MG63 (cell line): ENCODE data around the gene BFAR. TPM values are rescaled to one million over a fixed set of nuclear protein-coding genes. Genes with fewer than 3 reads are reported as not detected.
"Not testable (repeated sequence)": the region's sequence is repeated elsewhere in the genome, so short reads cannot be mapped to it uniquely, and the experiment has no call there.

ENCODE experiments used
- DNase-seq: peaks from one replicate; pipeline ENCODE4 v3.0.0-alpha.2; 2020
- H3K27me3 ChIP-seq: fragments of 250-450 bp; sonication (Bioruptor Pico); 2 replicates; pipeline ENCODE4 v1.5.1; 2020; ENCODE audit warnings: mild to moderate bottlenecking, moderate library complexity
- H3K36me3 ChIP-seq: fragments of 250-450 bp; sonication (Bioruptor Pico); 2 replicates; pipeline ENCODE4 v1.5.1; 2020; ENCODE audit warnings: mild to moderate bottlenecking, moderate library complexity
- H3K4me3 ChIP-seq: fragments of 250-450 bp; sonication (Bioruptor Pico); 2 replicates; pipeline ENCODE4 v1.5.1; 2020; ENCODE audit warnings: mild to moderate bottlenecking, moderate library complexity
- H3K9me3 ChIP-seq: fragments of 250-450 bp; sonication (Bioruptor Pico); 2 replicates; pipeline ENCODE4 v1.5.1; 2020; ENCODE audit warnings: mild to moderate bottlenecking, moderate library complexity
- total RNA-seq: library from RNA; depleted of rRNA; stranded (reverse); fragments of >200 nt; shearing (Covaris generic); gene quantifications from 2 replicates; pipeline ENCODE4 v1.2.3, GENCODE V29; 2014; ENCODE audit warnings: low replicate concordance

BFAR gene
- total RNA-seq, 1 experiment from 2014 or later = 121 TPM

DNA sequence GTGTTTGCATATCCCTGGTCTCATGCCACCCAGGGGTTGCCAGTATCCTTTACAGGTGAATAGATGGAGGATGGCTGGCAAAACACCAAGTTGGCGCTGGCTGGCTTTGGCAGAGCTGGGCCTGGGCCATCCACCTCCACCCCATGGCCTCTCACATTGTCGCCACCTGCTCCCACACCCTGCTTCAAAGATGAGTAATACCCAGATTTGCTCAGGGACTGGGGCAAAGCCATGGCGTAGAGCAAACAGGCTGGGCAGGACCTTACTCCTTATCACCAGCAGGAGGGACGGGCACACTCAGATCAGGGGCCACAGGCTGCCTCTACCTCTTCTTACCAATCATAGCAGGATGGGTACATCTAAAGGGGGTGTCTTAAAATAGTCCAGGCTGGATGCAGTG is 37.0 kb downstream of the BFAR start:
- no peak for DNase-seq
- H3K9me3 ChIP-seq = no peaks in the 10 kb centered on the region
- no peaks in the 10 kb centered on the region for H3K27me3 ChIP-seq
- H3K4me3 ChIP-seq = no peak overlapping the region
- H3K36me3 ChIP-seq = peaks cover 36% of the 10 kb centered on the region

DNA sequence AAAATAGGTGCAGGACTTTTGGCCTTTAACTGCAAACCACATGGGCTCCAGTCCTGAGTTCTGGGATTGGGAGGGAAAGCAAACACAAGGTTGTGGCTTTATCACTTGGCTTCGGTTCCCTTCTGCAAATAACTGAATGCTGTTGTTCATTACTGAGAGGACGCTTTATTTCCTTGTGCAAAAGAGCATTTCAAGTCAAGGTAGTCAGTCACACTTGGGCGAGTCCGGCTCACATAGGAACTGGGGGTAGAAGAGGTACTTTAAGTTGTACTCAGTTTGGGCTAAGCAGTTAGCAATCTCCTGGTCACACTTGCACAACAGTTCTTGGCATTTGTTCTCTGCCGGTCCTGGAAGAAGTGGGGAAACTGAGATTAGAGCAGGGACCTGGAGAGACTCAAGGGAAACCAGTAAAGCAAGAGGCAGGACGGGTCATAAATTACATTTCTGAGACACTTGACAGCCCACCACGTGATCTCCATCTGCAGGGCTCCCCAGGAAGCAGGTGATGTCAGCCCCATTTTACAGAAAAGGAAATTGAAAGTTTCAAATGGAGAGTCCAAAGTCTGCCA is 39.7 kb downstream of the BFAR start:
- no peaks in the 10 kb centered on the region for H3K9me3 ChIP-seq
- no peak for DNase-seq
- peaks cover 10% of the 10 kb centered on the region; the same call in 1 of the 2 replicates for H3K36me3 ChIP-seq
- H3K27me3 ChIP-seq = no peaks in the 10 kb centered on the region
- H3K4me3 ChIP-seq = no peak overlapping the region

DNA sequence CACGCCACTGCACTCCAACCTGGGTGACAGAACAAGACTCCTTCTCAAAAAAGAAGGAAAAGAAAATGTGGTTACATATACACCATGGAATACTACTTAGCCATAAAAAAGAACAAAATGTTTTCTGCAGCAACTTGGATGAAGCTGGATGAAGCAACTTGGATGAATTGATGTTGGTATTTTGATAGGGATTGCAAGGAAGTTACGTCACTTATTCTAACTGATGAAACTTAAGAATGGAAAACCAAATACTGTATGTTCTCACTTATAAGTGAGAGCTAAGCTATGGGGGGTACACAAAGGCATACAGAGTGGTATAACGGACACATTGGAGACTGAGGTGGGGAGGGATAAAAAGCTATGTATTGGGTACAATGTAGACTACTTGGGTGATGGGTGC is 43.9 kb downstream of the BFAR start:
- no peaks in the 10 kb centered on the region for H3K9me3 ChIP-seq
- H3K36me3 ChIP-seq = no peaks in the 10 kb centered on the region
- no peak overlapping the region for H3K4me3 ChIP-seq
- no peak for DNase-seq
- peaks cover 2% of the 10 kb centered on the region; the same call in 1 of the 2 replicates for H3K27me3 ChIP-seq

DNA sequence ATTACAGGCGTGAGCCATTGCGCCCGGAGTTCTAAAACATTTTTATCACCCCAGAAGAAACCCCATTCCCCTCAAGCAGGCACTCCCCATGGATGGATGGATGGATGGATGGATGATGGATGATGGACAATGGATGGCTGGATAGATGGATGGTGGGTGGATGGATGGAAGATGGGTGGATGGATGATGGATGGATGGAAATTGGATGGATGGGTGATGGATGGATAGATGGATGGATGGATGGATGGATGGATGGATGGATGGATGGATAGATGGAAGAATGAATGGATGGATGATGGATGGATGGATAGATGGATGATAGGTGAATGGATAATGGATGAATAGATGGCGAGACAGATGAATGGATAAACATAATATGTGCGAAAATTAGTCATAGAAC is 44.9 kb downstream of the BFAR start:
- Histone ChIP-seq H3K9me3 (no peaks in the 10 kb centered on the region), H3K4me3 (no peak overlapping the region), H3K36me3 (no peaks in the 10 kb centered on the region), H3K27me3 (peaks cover 2% of the 10 kb centered on the region; the same call in 1 of the 2 replicates)
- DNase-seq = no peak

DNA sequence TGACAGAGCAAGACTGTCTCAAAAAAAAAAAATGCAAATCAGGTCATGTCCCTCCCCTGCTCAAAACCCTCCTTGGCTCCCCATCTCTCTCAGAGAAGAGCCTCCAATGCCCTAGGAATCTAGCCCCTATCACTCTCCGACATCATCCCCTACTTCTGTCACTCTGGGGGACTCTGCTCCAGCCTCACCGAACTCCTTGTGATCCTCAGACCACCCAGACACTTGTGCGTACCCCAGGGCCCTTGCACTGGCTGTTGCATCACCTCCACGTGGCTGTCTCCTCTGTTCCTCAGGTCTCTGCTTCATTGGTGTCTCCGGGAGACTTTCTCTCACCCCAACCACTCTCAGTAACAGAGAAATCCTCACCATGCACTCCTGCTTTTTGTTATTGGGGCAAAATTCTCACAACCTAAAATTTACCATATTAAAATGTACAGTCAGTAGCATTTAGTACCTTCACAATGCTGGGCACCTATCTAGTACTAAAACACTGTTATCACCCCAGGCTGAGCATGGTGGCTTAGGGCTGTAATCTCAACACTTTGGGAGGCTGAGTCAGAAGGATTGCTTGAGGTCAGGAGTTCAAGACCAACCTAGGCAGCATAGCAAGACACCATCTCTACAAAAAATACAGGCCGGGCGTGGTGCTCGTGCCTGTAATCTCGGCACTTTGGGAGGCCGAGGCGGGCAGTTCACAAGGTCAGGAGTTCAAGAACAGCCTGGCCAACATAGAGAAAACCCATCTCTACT is 46.2 kb downstream of the BFAR start:
- DNase-seq = no peak
- peaks cover 2% of the 10 kb centered on the region; the same call in 1 of the 2 replicates for H3K27me3 ChIP-seq
- no peaks in the 10 kb centered on the region for H3K9me3 ChIP-seq
- no peak overlapping the region for H3K4me3 ChIP-seq
- H3K36me3 ChIP-seq = no peaks in the 10 kb centered on the region

DNA sequence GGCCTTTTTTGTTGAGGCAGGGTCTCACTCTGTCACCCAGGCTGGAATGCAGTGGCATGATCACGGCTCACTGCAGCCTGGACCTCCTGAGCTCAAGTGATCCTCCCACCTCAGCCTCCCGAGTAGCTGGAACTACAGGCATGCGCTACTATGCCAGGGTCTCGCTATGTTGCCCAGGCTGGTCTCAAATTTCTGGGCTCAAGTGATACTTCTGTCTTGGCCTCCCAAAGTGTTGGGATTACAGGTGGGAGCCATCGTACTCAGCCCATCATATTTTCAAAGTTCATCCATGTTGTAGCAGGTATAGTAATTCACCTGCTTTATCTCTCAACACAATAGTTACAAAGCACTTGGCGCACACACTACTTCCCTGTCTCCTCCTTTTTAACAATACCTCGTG is 47.6 kb downstream of the BFAR start:
- not testable (repeated sequence) for H3K4me3 ChIP-seq, H3K9me3 ChIP-seq, H3K27me3 ChIP-seq, H3K36me3 ChIP-seq, DNase-seq

DNA sequence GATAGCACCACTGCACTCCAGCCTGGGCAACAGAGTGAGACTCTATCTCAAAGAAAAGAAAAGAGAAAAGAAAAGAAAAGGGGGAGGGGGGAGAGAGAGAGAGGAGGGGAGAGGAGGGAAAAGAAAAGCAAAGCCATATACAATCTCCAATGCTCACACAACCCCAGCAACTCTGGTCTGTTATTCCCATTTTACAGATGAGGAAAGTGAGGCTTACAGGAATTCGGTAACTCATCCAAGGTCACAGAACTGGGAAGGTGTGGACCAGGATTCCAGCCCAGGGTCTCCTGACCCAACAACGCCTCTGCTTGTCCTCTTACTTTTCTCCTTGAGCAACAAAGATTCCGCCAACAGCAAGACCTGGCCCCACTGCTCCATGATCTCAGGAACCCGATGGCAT is 48.4 kb downstream of the BFAR start:
- no peaks in the 10 kb centered on the region for H3K9me3 ChIP-seq
- H3K4me3 ChIP-seq = no peak overlapping the region
- no peak for DNase-seq
- H3K36me3 ChIP-seq = no peaks in the 10 kb centered on the region
- peaks cover 2% of the 10 kb centered on the region; the same call in 1 of the 2 replicates for H3K27me3 ChIP-seq

DNA sequence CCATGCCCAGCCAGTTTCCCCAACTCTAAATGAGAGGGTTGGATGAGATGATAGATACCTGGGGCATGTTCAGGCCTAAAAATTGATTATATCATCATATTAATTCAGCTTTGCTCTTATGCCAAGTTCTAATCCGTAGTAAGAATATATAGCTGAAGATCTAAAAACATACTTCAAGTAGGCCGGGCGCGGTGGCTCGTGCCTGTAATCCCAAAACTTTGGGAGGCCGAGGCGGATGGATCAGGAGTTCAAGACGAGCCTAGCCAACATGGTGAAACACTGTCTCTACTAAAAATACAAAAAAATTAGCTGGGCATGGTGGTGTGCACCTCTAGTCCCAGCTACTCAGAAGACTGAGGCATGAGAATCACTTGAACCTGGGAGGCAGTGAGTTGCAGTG is 49.4 kb downstream of the BFAR start:
- H3K9me3 ChIP-seq = no peaks in the 10 kb centered on the region
- no peak overlapping the region for H3K4me3 ChIP-seq
- no peak for DNase-seq
- no peaks in the 10 kb centered on the region for H3K36me3 ChIP-seq
- peaks cover 2% of the 10 kb centered on the region; the same call in 1 of the 2 replicates for H3K27me3 ChIP-seq

DNA sequence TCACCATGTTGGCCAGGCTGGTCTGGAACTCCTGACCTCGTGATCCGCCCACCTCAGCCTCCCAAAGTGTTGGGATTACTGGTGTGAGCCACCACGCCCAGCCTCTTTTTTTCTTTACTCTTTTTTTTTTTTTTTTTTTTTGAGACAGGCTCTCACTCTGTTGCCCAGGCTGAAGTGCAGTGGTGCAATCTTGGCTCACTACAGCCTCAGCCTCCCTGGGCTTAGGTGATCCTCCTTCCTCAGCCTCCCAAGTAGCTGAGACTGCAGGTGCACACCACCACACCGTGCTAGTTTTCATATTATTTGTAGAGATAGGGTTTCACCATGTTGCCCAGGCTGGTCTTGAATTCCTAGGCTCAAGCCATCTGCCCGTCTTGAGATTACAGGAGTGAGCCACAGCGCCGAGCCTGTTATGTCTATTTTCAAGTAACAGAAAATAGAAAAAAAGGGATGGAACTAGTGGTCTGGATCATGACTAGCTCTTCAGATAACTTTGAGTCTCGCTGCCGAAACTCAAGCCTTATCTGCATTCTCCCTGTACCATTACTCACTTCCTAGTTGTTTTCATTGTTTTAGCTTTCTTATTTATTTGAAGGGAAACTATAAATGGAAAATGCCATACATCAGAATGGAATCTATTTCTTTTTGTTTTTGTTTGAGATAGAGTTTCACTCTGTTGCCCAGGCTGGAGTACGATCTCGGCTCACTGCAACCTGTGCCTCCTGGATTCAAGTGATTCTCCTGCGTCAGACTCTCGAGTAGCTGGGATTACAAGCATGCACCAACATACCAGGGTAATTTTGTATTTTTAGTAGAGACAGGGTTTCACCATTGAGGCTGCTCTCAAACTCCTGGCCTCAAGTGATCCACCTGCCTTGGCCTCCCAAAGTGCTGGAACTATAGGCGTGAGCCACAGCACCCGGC is 53.4 kb downstream of the BFAR start:
- H3K4me3 ChIP-seq, H3K27me3 ChIP-seq, DNase-seq, H3K36me3 ChIP-seq, H3K9me3 ChIP-seq: not testable (repeated sequence)

DNA sequence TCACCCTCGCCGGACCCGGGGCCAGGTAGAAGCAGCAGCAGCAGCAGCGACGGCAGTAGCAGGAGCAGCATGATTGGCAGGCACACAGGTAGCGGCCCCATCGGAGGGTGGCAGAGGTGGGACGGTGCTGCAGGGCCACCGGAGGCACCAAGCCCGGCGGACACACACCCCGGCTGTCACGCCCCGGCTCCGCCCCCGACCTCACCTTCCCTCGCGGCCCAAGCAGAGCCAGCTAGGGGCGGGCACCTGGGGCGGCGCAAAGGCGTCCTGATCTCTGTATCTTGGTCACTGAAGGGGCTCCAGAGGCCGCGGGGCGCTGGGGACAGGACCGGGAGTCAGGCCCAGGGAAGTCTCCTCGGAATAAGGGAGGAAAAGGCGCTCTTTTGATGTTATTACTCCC is 61.4 kb downstream of the BFAR start, which contains the start of gene PLA2G10:
Gene PLA2G10, minus strand, starts transcription at position 180 of the 400 bp plus-strand sequence. Its CDS starts 79 bp downstream, at position 101.
- DNase-seq, H3K9me3 ChIP-seq, H3K36me3 ChIP-seq, H3K27me3 ChIP-seq, H3K4me3 ChIP-seq: not testable (repeated sequence)

DNA sequence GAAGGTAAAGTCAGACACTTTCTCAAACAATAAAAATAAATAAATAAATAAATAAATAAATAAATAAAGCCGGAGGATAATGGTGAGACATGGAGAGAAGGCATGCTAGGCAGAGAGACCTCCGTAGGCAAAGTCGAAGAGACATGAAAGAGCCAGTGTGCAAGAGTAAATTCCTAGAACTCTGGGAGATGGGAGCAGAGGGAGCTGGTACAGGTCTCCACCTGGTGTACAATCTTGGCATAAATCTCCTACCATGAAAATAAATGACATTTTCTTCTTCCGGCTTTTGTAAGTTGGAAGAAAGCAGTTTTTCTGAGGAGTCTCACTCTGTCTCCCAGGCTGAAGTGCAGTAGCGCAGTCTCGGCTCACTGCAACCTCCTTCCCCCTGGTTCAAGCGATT is 69.1 kb downstream of the BFAR start:
- H3K4me3 ChIP-seq, H3K36me3 ChIP-seq, DNase-seq, H3K27me3 ChIP-seq, H3K9me3 ChIP-seq: not testable (repeated sequence)

DNA sequence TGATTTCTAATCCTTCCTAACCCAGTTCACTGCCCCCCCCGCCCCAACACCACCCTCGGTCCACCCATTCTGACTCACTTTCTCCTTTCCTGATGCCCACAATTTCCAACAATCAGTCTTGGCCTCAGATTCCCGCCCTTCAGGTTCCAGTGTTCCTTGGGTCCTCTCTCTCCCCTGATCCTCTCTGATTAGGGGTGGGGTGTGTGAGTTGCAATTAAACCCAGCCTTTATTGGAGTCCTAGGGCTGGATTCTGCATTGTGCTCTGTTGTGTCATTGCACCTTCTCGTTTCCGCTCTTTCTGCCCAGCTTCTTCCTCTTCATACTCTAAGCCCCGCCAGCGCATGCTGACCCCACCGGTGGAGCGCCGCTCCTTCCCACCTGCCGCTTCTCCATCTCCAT is 69.9 kb downstream of the BFAR start:
- not testable (repeated sequence) for H3K27me3 ChIP-seq, H3K4me3 ChIP-seq, H3K36me3 ChIP-seq, DNase-seq, H3K9me3 ChIP-seq

DNA sequence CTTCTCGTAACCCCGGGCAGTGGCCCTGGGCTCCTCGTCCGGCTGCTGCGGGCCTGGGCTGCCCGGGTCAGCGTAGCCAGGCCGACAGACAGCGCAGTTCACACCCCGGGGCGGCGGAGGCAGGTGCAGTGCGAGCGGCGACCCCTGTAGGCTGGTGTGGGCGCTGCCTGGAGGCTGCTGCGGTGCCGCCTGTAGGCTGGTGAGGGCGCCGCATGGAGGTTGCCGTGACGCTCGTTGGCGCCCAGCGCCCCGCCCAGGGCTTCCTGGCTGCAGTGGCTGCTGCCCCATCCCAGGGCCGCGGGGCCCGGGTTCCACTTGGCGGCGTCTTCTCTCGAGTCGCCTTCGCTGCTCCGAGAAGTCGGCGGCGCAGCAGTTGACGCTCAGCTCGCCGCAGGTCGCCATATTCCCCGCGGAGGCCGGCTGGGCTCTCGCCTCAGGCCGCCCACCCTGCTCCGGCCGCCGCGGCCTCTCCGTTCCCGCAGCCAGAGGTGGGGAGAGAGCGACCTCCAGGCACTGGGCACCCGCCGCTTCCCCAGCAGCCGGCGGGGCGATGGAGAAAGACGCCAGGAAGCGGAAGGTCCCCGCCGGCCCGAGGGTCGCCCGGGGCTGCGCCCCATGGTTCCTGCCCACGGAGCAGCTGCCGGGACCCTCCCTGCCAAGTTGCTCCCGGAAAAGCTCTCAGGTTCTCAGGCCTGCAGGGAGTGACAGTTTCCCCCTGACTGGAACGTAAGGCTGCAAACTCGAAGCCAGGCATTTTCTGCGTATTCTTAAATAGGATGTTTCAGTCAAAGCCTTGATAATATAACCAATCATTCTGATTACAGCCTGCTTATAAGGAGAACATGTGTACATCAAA is 70.6 kb downstream of the BFAR start, which contains the start of gene NPIPA3:
Gene NPIPA3, plus strand, starts transcription at position 256 of the 856 bp plus-strand sequence. CDS start 5,533 bp downstream, outside the sequence.
- not testable (repeated sequence) for H3K27me3 ChIP-seq, H3K36me3 ChIP-seq, H3K9me3 ChIP-seq, H3K4me3 ChIP-seq, DNase-seq
